Measurements from ENCODE around the gene HAO2.
A peak's percentile ranks its signal among the peaks of the same experiment; 100 is the strongest.

Gene HAO2

DNA sequence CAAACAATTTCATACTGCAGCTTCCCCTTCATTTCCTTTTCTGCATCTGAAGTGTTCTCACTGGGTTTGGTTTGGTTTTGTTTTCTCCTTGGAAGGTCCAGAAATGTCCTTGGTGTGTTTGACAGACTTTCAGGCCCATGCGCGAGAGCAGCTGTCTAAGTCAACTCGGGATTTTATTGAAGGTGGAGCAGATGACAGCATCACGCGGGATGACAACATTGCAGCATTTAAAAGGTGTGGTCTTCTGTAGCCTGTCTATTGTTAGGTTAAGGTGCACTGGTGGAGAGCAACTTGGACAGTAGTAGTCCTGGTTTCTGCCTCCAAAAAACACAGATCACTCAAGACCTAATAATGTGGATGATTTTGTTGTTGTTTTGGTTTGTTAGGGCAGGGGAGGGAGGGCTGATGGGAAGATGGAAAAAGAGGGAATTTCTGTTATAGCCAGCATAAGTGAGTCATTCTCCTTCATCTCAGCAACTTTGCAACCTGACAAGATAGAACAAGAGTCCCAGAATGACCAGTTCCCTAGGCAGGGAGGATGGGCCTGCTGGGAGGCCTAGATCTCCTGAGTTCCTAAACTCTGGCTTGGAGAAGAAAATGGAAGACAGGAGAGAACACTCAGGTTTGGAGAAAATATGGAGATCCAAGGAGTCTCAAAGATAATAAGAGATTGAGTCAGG is 12.5 kb downstream of the HAO2 start:
- no peak for DNase-seq

DNA sequence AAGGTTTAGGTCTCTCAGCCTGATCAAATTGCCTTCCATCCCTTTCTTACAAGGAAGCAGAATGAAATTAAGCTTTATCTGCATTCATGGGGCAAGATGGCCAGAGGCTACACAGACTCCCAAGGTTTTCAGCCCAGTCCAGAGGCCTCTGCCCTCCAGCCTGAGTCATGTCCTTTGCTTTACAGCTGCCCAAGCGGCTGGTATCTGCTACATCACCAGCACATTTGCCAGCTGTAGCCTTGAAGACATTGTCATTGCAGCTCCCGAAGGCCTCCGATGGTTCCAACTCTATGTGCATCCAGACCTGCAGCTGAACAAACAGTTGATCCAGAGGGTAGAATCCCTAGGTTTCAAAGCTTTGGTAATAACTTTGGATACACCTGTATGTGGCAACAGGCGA is 16.0 kb downstream of the HAO2 start:
- DNase-seq: no peak

DNA sequence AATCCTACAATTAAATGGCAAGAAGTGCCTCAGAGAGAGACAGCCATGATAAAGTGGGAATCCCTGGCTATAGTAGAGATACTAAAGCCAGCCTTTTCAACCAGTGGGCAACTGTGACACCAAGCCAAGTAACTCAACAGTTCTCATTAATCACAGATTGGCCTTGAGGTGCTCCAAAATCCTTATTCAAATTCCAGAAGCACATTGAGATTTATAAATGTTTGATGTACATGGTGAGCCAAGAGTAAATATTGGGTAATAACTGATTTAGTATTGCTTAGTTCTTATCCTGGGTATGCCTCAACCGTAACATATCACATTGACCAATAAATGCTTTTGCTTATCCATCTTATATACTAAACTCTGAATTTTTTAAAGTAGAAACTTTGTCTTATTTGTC is 17.1 kb downstream of the HAO2 start:
- DNase-seq: no peak

DNA sequence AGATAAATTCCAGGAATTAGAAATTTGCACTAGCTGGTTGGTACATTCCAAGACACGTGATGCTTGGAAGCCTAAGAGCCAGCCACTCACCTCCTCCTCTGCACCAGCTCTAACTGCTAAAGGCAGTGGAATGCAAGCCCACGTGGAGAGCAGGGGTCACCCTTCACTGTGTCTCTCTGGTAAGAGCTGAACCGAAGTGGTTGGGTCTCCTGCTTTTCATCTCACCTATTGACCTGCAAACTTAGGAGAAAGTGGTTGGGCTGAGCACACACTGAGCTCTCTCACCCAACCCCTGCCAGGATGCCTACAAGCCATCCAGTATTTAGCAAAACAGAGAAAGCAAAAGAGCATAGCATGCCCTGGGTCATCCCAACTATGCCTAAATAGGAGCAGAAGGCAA is 19.3 kb downstream of the HAO2 start:
- no peak for DNase-seq

DNA sequence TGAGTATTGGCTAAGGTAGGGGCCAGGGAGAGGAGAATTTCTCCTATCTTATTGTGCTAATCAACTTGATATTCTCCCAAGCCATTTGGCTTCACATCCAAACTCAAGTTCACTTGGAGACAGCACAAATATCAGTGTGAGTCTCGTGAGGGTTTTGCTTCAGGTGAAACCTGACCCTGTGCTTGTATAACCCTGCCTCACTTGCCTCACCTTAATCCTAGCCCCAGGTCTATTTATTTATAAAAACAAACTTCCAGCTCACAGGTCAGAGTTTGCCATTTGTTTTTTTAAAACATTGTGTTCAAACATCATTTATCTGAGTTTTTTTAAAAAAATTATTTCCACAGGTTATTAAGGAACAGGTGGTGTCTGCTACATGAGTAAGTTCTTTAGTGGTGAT is 19.9 kb downstream of the HAO2 start:
- no peak for DNase-seq

DNA sequence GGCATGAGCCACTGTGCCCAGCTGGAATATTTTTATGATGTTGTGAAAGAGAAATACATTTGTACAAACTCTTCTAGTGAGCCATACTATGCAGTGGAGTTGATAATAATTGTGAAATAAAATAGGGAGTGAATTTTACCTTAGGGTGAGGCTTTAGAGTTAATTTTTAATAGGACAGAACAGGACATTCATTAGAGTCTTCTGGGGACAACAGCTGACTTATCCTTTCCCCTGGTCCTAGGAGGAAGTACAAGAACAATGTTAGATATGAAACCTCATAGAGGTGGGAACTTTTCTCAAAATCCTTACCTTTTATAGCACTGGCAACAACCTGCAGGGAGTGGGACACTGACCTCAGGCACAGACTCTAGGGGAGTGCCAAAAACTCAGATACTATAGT is 21.9 kb downstream of the HAO2 start:
- no peak for DNase-seq

DNA sequence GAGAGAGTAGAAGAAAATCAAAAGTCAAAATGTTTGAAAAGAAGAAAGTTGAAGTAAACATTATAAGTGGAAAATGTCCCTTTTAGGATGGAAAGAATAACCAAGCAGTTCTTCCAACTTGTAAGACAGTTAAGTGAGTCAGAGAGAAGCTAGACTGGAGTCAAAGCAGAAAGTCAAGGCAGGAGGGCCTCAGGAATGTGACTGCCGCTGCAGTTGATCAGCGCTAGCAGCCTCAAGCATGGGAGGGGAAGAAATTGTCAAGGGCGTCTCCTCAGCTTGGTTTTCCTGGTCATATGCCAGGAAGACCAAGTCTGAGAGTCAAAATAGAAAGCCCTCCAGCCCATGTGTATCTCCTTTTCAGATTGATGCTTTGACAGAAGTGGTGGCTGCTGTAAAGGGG is 23.2 kb downstream of the HAO2 start:
- DNase-seq: no peak

DNA sequence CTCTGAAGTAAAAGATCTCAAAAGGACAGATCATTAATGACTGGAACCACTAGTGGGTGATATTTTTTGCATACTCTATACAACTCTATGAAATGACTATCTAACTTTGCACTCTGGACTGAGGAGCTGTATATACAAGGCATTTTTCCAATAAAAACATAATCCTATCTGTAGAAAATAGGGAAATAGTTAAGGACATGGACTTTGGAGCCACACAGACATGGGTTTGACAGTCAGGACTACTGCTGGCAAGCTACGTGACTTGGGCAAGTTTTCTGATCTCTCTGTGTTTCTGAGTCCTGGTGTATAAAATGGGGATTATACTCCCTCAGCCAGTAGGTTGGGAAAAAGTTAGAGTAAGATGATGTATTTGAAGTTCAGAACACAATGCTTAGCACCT is 25.5 kb downstream of the HAO2 start:
- DNase-seq: no peak

DNA sequence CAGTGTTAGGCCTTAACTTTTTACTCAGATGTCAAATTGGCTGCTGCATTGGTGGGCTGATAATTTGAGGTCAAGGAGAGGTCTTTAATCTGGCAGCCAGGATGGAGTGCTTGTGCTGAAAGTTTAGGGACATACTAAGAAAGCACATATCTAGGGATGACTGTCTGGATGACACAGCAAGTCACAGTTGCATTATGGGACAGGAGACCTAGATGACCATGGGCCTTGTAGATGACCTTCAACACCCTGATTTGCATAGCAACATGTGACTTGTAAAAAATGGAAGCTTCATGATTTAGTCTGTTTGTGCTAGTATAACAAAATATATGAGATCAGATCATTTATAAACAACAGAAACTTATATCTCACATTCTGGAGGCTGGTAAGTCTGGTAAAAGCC is 28.4 kb downstream of the HAO2 start:
- DNase-seq: no peak

DNA sequence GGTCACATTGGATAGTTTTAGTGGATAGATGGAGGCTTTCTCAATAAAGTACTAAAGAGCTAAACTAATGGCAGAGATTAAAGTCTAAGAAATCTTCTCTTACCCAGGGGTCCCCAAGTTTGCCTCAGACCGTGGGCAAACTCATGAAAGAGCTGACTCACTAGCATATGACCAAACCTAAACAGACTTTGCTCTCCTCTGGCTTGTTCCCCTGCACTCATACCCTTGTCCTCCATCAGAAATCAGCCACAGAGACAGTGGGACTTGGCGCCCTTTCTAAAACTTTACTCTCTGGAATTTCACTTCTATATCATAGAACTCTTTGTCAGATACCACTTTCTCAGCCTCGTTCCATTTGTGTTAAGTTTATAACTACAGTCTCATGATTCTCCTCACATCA is 29.4 kb downstream of the HAO2 start:
- no peak for DNase-seq

DNA sequence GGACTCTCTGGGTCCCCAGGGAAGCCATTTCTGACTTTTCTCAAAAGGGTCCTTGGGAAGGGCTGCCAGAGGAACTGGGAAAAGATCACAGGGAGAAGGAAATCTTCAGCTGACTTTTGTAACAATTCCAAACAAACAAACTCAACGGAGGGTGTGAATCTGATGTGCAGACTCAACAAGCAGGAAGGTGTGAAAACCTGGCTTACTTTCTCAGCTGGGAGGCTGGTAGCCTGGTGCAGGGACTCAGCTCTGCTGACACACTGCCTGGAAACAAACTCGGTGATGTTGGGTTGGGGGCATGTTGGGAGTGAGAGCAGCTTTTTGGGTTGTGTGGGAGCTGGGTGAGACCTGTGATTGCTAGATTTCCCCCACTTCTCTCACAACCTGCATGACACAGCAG is 36.2 kb downstream of the HAO2 start:
- no peak for DNase-seq

DNA sequence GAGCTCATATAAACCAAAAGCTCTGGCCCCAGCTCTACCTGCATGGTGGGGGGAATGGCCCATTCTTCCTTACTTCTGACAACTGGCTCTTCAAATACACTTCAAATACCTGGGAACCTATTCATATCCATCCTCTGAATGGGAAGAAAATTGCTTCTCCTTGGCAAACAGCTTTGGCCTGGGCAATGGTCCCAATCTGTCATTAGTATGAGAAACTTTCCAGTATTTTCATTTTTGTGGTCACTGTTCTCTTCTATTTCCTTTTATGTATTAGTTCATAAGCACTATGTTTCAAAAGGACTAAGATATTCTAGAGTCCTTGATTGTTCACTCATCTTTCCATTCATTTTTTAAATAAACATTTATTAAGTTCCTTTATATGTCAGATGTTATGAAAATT is 41.1 kb downstream of the HAO2 start:
- DNase-seq: no peak

DNA sequence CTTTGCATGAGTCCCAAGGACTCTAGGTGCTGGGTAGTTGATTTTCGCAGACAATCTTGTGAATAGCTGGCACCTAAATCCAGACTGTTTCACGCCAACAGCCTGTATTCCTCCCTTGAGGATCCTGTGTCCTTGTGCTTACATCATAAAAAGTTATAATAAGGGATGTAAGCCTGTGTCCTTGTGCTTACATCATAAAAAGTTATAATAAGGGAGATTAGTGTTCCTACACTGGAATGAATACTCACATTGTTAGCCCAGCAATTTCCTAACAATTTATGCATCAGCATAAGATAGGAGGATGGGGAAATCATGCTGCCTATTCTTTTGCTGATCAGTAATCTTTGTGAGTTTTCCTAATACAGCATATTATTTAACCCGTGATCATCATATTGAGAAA is 42.4 kb downstream of the HAO2 start:
- DNase-seq: no peak

DNA sequence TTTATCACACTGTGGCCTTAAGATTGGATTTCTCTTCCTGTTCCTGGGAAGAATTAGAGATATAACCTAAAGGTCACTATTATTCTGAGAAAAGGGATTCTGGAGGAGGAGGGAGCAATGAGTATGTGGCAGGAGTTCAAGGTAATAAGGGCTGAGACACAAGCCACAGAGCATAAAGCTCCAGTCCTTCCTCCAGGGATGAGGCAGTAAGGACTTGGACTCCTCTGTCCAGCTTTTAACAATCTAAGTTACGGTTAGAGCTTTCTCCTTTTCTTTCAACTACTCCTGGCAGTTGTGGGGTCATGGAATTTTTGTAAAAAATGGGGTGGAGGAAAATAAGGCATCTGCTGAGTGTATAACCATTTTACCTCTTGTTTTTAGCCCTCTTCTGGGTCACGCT is 46.4 kb downstream of the HAO2 start, which contains the start of gene HSD3B2:
HSD3B2 (plus strand) TSS at position 201 of the 400 bp plus-strand sequence. CDS start 270 bp downstream, outside the sequence.
- DNase-seq: no peak

DNA sequence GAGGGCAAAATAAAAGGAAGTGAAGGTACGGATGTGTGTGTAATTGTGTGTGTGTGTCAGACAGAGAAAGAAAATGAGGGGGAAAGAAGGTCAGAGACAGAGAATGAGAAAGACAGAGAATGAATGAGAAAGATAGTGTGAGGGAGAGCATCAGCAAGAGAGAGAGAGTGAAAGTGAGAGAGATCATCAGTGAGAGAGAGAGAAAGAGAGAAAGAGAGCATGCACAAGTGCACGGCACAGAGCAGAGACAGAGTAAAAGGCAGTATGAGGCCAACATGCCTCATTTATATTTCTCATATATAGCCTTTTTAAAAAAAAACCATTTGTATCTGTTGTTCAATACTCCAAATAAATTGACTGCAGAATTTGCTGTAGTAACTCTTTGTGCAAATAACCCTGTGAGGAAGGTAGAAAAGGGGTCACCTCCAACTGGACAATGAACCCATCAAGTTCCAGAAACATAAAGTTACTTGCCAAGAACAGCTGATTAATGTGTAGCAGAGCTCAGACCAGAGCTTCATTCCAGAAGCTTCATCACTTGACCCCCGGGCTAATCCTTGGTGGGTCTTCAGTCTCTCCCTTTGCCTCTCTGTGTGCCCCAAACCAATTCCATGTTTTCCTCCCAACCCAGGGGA is 47.5 kb downstream of the HAO2 start:
- no peak for DNase-seq

DNA sequence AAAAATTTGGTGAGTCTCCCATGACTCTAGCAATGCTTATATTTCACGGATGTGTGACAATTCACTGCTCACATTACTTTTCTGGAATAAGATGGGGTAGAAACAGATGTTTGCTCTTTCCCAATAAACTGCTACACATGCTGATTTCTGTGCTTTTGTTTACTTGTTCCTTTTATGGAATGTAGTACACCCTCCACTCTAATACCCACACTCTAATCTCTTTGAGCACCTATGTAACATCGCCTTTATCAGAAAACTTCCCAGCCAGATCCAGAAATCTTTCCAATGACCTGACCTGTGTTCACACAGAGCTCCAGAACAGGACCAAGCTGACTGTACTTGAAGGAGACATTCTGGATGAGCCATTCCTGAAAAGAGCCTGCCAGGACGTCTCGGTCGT is 50.5 kb downstream of the HAO2 start:
- no peak for DNase-seq

DNA sequence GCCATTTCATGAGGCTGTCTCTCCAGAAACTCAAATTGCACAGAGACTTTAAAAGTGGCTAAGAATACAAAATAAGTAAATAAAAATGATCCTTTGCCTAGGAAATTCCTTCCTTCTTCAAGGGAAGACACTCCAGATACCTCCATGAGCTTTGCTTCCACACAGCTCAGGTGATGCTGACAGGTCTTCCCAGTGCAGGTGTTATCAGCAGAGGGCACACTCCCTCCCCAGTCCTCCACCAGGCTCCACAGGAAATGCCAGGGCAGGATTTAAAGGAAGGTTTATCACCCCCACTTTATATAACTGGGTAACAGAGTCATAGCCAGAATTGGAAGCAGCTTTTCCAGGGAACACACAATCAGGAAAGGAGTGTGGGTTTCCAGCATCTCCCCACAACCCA is 52.1 kb downstream of the HAO2 start:
- DNase-seq: no peak

DNA sequence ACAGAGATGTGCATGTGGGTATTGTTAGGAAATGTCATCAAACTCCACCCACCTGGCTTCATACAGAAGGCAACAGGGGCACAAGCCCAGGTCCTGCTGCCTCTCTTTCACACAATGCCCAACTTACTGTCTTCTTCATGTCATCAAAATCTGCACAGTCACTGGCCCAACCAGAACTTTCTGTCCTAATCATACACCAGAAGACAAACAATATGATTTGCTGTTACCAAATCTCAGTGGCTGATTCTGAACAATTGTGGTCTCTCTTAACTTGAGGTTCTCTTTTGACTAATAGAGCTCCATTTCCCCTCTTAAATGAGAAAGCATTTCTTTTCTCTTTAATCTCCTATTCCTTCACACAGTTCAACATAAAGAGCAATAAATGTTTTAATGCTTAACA is 54.0 kb downstream of the HAO2 start:
- no peak for DNase-seq

DNA sequence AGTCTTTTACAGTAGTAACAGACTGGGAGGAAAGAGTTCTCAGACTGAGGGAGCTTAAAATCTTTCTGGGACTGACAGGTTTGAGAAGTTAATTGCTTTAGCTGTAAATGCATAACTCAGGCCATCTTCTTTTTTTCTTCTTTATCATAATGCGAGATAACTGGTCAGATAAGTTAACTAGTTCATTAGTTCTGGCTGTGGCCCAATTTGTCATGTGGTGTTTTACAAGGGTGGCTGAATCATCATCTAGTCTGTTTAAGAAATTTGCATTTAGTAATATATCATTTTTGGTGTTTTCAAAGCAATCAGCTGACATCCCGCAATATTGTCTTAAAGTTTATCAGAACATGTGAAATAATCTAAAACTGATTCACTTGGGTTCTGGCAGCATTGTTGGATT is 60.4 kb downstream of the HAO2 start:
- DNase-seq: no peak

DNA sequence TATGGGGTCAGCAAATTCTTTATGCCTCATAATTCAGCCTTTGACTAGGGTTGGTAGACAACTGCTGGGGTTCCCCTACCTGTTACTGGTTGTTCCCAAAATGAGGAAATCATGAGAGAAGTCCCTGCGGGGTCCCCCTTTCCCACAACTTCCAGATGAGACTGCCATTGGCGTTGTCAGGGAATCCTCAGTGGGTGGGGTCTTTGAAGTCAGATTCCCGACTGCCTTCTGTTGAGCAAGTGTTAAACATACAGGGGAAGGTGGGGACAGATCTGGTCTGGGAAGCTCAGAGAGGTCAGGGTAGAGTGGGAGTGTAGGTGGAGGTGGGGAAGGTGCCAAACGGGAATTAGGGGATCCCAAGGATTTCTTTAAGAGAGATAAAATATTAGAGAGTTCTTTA is 61.1 kb downstream of the HAO2 start:
- no peak for DNase-seq

DNA sequence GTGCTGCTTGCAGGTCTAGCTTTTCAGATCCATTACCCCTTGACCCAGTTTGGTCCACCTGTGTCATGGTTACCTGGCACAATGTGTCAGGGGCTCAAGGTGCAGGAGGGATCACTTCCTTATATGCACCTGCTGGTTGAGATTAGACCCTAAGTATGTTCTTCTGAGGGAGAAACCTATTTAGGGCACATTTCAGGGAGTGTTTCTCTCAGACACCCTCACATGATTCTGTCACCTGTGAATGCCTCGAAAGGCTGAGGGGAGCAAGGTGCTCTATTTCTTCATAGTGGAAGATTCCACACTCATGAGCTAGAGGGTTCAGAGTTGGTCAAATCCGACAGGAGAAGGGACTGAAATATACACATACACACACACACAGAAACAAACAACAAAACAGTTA is 61.9 kb downstream of the HAO2 start:
- no peak for DNase-seq

DNA sequence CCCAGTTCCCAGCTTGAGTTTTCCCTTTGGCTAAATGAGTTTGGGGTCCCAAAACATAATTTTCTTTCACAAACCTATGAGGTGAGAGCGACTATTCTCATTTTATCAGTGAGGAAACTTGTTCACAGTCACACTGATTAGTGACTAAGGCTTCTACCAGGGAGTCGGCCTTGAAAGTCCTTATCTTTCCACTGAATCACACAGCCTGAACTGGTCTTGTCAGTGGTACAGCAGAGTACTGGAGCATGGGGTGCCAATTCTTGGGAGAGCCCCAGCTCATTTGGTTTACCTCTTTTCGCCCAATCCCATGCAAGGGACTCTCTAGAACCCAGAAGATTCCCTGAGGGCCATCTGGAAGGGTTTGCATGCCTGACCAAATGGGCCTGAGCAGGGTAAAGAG is 63.3 kb downstream of the HAO2 start:
- no peak for DNase-seq

DNA sequence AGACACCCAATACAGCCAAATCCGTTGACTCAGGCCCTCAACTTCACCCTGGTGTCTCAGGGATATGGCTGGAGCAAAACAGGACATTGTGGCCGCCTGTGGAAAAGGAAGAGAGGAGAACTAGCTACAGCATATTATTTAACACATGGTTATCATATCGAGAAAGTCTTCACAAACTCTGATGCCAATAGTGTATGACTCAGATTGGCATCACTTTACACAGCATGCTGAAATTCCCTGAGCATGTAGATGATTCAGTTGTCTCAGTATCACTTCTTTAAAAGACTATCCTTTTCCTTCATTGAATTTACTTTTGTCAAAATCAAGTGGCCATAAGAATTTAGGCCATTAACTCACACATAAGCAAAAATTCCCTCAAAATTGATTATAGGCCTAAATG is 66.5 kb downstream of the HAO2 start:
- DNase-seq: no peak

DNA sequence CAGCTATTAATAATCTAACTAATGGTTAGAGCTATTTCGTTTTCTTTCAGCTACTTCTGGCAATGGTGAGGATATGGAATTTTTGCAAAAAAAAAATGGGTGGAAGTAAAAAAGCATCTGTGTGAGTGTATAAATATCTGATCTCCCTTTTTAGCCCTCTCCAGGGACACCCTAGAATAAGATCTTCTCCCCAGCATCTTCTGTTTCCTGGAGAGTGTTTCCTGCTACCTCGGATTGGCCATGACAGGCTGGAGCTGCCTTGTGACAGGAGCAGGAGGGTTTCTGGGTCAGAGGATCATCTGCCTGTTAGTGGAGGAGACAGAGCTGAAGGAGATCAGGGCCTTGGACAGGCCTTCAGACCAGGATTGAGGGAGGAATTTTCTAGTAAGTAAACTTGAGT is 70.2 kb downstream of the HAO2 start:
- DNase-seq: no peak

DNA sequence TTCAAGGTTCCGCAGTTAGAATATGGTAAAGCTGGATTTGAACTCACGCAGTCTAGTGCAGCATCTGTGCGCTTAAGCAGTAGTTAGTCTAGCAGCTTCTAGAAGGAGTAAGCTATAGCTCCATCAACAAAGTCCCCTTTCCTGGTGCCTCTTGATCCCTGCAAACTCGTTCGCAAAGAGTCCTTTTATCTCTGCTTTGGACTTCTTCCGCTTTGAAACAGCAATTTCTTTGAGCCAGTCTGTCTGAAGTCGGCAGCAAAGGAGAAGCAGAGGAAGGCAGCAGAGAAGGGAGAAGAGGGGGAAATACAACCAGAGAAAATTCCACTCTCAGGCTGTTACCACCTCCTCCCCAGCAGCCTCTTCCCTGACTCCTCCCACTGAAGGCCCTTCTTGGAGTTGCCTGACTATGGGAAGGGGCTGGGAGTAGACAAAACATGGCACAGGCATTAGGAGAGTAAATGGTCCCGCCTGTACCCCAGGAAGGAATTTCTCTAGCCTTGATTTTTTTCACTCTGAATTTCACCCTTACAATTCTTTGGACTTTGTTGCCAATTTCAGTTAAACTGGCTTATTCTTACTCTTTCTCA is 72.2 kb downstream of the HAO2 start:
- peak; percentile 3 for DNase-seq
